HG03442 (cell line): Measurements from ENCODE around the gene MAP4.
"Not testable (repeated sequence)": the region's sequence is repeated elsewhere in the genome, so short reads cannot be mapped to it uniquely, and the experiment has no call there.

Experiments
- ATAC-seq: cut with Tn5 transposase; IDR thresholded peaks from one replicate; pipeline ENCODE4 v1.9.1; 2021; ENCODE audit warnings: mild to moderate bottlenecking, moderate library complexity; ENCODE audit not compliant: unreplicated experiment

Gene MAP4, protein sequence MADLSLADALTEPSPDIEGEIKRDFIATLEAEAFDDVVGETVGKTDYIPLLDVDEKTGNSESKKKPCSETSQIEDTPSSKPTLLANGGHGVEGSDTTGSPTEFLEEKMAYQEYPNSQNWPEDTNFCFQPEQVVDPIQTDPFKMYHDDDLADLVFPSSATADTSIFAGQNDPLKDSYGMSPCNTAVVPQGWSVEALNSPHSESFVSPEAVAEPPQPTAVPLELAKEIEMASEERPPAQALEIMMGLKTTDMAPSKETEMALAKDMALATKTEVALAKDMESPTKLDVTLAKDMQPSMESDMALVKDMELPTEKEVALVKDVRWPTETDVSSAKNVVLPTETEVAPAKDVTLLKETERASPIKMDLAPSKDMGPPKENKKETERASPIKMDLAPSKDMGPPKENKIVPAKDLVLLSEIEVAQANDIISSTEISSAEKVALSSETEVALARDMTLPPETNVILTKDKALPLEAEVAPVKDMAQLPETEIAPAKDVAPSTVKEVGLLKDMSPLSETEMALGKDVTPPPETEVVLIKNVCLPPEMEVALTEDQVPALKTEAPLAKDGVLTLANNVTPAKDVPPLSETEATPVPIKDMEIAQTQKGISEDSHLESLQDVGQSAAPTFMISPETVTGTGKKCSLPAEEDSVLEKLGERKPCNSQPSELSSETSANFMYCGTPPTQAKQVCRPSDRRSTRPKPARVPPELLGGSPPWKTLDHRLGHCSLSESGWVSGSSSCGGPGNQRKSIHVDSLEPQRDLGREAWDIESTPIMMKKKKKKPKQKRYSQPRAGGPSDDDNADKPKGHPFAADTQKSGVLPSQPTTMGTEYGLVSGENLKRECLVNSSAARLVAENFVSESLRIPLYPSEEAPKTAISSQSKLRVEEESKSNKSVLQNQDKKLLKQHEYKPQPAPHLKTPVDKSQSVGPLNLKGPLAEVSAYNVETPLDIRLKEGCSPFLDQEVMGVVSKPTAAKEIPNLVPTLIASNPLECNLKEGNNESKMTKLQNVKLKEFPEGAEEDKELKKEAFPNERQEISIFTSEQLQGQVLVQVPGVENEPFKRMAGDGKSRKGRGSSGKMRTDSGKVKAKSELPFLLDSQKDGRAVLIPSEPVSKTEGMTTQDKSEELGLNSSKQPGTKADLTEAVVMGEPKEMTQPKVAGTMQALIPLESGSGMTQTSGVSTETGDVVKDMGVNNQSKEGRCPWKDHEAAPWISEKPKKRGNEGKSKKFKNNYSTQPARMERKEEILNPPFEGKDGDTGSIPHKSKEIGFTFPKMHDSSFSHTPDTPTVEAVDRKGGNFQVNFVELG (N-terminal part only)

DNA sequence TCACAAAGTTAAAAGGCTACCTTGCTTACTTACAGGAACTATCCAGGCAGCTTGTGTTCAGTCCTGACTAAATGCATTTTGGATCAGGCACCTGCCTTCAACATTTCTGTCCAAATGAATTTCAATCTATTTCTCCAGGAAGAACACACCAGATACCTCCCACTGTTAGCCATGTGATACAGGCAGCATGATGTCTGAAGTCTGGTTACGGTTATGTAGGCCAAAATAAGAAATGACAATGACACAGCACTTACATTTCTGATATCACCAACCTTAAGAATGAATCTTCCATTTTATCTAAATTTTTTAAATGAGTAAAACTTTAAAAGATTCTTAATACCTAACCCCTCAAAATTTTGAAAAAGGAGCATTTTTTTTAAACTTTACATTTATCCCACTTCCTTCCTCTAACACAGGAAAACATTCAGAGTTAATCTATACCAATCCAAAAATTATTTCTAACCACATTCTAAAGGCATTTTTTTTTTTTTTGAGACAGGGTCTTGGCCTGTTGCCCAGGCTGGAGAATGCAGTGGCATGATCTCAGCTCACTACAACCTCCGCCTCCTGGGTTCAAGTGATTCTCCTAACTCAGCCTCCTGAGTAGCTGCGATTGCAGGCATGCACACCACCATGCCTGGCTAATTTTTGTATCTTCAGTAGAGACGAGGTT lies at the start of gene MAP4:
MAP4 (minus strand) TSS at position 116 of the 673 bp plus-strand sequence. CDS start 17,556 bp downstream, outside the sequence.
- ATAC-seq, result no peak

DNA sequence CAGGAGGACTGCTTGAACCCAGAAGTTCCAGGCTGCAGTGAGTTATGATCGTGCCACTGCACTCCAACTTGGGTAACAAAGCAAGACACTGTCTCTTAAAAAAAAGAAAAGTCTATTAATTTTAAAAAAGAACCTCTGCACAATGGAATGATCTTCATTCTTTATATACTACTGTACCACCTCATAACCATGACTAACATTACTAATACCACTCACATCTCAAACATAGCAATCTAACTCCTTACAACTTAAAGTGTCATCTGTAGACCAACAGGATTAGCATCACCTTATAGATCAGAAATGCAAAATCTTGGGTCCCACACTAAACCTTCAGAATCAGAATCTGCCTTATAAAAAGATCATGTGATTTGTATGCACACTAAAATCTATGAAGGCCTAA lies 48.8 kb upstream of the MAP4 start:
- no peak for ATAC-seq

DNA sequence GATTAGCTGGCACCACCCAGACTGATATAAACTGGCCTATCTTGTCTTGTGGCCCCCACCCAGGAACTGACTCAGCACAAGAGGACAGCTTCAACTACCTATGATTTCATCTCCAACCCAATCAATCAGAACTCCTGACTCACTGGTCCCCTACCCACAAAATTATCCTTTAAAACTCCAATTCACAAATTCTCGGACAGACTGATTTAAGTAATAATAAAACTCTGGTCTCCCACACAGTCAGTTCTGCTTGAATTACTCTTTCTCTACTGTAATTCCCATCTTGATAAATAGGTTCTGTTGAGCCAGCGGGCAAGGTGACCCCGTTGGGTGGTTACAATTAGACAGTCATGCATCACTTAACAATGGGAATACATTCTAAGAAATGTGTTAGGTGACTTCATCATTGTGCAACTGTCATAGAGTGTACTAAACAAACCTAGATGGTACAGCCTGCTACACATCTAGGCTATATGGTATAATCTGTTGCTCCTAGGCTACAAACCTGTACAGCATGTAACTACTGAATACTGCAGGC lies 48.1 kb upstream of the MAP4 start:
- no peak for ATAC-seq

DNA sequence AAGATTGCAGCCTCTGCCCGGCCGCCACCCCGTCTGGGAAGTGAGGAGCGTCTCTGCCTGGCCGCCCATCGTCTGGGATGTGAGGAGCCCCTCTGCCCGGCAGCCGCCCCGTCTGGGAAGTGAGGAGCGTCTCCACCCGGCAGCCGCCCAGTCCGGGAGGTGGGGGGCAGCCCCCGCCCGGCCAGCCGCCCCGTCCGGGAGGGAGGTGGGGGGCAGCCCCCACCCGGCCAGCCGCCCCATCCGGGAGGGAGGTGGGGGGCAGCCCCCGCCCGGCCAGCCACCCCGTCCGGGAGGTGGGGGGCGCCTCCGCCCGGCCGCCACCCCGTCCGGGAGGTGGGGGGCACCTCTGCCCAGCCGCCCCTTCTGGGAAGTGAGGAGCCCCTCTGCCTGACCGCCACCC lies 45.4 kb upstream of the MAP4 start:
- not testable (repeated sequence) for ATAC-seq

DNA sequence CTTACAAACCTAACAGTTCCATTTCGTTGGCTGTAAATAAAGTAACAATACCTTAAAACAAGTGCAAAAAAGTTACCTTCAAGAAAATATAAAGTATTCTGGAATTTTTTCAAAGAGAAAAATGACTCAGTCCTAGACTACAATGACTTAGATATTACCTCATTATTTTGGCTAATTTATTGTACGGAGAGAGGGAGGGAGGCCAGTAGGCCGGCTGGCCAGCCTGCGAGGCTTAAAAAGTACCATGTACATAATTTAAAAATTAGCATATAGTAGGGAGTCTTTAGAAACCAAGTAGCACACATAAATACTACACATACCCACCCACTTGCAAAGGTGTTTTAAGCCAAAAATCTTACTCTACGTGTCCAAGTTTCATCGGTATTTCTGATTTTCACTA lies 41.9 kb upstream of the MAP4 start:
- ATAC-seq, result no peak

DNA sequence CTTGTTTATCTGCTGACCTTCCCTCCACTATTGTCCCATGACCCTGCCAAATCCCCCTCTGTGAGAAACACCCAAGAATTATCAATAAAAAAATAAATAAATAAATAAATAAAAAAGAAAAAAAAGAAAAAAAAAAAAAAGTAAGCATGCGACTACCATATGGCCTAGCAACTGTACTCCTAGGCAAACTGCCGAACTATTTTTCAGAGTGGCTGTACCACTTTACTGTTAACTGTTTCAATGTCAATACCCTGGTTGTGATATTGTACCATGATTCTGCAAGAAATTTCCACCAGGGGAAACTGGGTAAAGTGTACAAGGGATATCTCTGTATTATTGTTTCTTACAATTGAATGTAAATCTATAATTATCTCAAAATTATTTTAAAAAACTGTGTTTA lies 41.3 kb upstream of the MAP4 start:
- ATAC-seq, result no peak

DNA sequence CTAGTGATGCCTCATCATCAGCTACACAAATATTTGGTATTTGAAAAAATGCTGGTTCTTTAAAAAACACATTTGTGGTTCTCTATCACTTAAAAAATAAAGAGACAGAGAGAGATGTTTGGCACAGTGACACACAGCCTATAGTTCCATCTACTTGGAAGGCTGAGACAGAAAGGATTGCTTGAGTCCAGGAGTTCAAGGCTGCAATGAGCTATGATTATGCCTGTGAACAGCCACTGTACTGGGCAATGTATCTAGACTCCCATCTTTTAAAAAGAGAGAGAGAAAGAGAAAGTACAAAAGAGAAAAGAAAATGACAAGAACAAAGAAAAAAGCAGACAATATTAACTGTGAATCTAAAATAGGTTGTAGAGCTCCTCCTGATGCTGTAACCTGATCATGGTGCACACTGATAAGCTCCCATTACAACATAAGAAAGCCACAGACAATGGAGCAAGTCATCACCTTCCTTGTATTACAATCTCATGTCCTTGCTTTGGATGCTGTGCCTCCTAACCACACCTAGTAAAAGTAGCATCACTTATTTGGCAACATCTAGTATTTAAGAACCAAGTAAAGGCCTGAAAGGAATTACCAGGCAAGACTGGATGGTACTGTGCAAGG lies 31.7 kb upstream of the MAP4 start:
- ATAC-seq, result no peak

DNA sequence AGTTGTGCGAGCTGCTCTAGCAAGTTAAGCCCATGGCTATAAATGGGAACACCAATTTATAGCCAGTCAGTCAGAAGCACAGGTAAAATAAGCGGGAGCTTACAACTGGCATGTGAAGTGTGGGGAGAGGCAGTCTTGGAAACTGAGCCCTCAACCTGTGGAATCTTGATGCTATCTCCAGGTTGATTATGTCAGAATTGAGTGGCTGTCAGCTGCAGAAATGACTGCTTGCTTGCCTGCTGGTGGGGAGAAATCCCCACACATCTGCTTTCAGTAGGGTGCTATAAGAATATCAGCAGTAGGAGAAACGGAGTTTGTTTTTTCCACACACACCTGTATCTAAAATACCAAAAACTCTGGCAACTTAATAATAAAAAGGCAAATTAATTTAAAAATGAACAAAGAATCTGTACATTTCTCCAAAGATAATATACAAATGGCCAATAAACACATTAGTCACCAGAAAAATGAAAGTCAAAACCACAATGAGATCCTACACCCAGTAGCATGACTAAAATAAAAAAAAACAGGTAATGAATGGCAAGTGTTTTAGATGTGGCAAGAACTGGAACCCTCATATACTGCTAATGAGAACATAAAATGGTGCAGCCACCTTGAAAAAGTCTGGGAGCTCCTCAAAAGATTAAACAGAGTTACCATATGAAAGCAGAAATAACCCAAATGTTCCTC lies 26.0 kb upstream of the MAP4 start:
- no peak for ATAC-seq

DNA sequence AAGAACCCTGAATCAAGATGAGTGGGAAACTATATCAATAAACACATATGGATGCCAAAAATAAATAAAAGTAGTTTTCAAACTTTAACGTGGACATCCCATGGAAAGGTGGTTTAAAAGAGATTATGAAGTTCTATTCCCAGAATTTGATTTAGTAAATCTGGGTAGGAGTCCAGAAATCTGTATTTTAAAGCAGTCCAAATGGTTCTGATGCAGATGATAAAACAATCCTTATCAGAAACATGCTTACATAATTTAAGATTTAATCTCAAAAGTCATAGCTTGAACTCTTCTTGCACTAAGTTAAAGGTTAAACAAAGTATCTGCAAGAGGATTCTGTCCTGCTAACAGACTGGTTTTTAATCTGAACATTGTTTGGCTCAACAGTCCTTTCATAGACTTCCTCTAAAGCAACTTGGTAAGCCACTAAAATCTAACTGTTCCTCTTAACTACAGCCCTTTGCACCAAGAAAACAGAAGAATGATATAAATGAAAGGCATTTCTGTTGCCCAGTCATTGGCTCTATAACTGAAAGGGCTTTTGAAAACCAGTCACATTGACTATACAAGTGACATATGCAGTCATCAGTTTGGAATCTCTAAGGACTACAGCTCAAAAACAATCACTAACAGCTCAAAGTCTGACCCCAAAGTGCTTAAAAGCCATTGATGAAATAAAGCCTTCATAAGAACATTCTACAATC lies 23.4 kb upstream of the MAP4 start:
- ATAC-seq, result no peak

DNA sequence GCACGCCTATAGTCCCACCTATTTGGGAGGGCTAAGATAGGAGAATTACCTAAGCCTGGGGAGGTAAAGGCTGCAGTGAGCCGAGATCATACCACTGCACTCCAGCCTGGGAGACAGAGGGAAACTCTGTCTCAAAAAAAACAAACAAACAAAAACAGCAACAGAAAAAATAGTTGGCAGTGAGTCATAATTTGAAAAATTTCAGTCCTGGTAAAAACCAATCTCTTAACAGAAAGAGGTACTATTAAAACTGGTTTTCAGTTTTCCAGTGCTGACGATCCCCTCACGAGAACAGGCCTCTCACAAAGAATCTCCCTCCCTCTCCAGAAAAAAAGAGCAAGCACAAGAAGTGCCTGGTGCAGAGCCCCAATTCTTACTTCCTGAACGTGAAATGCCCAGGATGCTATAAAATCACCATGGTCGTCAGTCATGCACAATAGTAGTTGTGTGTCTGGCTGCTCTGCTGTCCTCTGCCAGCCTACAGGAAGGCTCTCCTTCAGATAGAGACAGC lies 22.8 kb upstream of the MAP4 start:
- ATAC-seq, result no peak

DNA sequence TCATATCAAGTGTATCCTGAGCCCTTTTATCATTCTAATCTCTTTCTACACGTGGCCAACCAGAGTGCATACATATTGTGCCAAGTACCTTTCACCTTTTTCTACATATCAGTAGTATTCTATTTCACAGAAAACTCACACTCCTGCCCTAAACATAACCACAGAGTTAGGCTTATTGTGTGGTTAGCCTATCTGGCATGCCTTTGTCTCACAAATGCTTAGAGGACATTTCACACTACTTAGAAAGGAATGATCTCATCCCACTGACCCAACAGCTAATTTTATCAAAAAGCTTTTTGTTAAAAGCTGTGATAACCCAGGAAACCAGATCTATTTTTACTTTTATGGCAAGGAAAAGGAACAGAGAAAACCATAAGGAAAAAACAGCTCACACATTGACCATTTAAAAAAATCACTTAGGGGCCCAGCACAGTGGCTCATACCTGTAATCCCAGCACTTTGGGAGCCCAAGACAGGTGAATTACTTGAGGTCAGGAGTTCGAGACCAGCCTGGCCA lies 17.8 kb upstream of the MAP4 start:
- ATAC-seq, result no peak

DNA sequence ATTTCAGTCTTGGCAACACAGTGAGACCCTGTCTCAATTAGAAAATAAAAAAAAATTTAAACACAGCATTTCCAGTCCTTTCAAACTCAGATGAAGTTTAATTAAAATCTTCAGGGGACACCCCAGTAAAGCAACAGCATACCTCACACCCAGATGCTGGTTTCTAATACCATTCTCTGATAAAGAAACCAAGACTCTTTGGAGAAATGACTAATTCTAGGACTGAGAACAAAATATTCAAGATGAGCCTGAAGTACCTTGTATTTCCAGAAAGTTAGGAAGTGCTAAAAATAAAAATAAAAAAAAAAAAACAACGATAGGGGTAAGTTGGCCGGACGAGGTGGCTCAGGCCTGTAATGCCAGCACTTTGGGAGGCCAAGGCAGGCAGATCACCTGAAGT lies 14.0 kb upstream of the MAP4 start:
- ATAC-seq, result no peak

DNA sequence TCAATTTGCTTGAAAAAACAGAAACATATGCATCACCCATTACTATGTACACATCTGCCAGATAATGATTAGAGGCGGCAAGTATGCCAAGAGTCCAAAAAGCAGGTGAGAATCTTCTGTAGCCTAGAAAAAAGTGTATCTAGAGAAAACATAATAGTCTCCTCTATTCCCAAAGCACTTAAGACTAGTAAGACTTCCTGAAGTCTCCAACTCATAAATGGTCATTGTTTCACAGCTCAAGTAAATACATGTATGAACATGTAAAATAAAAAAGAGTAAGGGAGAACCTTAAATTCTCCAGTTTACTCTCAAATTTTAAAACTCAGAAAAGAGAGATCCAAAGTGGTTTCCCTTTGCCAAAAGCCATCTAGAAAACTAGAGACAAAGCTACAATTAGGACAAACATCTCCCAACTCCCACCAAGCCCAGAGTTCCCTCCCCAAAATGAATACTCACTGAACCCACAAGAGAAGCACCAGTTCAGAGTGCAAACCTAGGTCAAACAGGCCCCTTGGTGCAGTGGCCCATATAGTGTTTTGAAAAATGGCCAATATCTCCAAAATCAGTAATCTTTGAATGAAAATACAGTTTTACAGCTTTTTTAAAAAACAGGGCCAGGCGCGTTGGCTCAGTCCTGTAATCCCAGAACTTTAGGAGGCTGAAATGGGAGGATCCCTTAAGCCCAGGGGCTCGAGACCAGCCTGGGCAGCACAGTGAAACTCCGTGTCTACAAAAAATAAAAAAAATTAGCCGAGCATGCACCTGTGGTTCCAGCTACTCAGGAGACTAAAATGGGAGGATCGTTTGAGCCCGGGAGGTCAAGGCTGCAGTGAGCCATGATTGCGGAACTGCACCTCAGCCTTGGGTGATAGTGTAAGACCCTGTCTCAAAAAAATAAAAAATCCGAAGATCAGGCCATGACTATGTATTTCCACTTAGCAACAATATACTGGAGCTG lies 11.0 kb upstream of the MAP4 start:
- no peak for ATAC-seq

DNA sequence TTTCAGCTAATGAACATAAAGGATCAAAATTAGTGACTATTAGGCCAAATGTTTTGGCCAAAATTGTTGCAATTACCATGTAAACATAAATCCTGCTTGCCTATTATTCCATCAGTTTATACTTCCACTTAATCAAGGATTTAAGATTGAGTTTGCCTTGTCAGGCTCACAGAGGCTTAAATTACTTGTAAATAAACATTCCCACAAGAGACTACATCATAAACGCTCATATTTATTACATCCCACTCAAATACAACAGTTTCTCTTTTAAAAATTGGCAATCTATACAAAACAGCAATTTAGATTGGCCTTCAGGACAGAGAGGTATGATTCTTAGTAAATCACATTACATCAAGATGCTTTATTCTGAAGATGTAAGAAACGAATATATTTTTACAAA lies 9.9 kb upstream of the MAP4 start:
- ATAC-seq, result no peak

DNA sequence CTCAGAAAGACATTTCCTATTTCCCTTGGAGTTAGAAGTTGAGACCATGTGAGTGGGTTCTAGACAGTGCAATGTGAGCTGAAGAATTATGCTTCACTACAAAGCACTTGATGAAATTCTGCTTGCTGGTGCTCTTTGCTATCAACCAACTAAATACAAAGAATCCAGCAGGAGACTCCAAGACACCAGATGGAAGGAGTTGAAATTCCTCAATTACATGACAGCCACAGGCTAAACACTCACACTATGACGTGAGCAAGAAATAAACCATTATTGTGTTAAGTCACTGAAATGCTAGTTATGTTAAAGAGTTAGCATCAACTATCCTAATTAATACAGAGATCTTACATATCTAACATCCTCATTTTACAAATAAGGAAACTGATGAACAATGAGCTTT lies 8.2 kb upstream of the MAP4 start:
- ATAC-seq, result no peak

DNA sequence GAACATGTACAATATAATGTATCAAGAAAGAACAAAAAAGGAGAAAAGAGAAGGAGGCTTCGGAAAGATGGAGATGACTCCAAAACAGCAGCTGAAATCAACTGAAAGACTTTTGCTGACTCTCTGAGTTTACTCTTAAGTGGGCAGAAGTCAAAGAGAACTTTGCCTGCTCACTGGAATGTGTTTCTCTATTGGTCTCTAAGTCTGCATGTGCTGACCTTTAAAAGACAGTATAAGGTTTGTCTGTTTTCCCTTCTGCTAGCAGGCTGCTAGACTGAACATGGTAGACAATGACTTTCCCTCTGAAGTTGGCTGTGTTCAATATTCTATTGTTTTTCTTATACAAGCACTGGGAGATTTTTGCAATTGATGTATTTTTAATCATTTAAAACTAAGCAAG lies 7.2 kb upstream of the MAP4 start:
- no peak for ATAC-seq

DNA sequence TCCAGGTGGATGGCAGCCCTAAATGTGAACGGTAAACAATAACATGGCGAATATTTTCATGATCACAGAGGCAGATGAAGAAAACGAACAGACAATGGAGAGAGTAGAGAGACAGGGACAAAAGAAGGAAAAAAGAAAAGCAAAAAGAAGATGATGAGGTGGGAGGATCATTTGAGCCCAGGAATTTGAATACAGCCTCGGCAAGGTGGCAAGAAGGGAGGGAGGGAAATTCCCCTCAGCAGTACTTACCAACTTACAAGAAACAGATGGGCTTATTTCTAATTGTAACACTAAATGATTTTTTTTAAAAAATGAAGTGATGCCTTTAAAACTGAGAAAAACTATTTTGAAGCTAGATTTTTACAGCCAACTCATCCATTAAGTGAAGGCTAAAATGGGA lies 6.0 kb upstream of the MAP4 start:
- no peak for ATAC-seq
